MCF 10A (cell line): Measurements from ENCODE around the gene DYNLL2. TPM values are rescaled to one million over a fixed set of nuclear protein-coding genes. Genes with fewer than 3 reads are reported as not detected.

ENCODE experiments used
- BruUV-seq: library from RNA; stranded (reverse); fragments of 400-500 nt; replicated peaks from 2 replicates; lab custom pipeline; 2021; lab: Mats Ljungman, UMichigan
- CTCF ChIA-PET: fragments of 300-600 bp; sonication (Branson Sonifier 250); formaldehyde crosslinking; extraction: SDS; loops from one replicate; lab custom pipeline; 2021; ENCODE audit warnings: antibody characterized with exemption, inconsistent platforms; lab: Yijun Ruan, JAX
- POLR2A ChIA-PET: fragments of 300-600, 350-650 bp; sonication (Branson Sonifier 250); formaldehyde crosslinking; extraction: SDS; loops from one replicate; lab custom pipeline; 2020; ENCODE audit warnings: antibody characterized with exemption, inconsistent platforms; lab: Yijun Ruan, JAX
- DNase-seq: peaks from one replicate; pipeline ENCODE4 v3.0.0-alpha.2; 2018; ENCODE audit not compliant: unreplicated experiment
- H3K27ac Mint-ChIP-seq: one replicate; pipeline ENCODE4 v1.8.0; 2022; ENCODE audit warnings: mild to moderate bottlenecking, low read depth, mixed read lengths; ENCODE audit not compliant: unreplicated experiment
- H3K27me3 Mint-ChIP-seq: one replicate; pipeline ENCODE4 v1.8.0; 2022; ENCODE audit warnings: mixed read lengths; ENCODE audit not compliant: insufficient read depth, unreplicated experiment
- H3K36me3 Mint-ChIP-seq: one replicate; pipeline ENCODE4 v1.8.0; 2022; ENCODE audit warnings: mild to moderate bottlenecking, moderate library complexity, mixed read lengths; ENCODE audit not compliant: insufficient read depth, unreplicated experiment
- H3K4me1 Mint-ChIP-seq: one replicate; pipeline ENCODE4 v1.8.0; 2022; ENCODE audit warnings: mixed read lengths; ENCODE audit not compliant: insufficient read depth, unreplicated experiment
- H3K4me3 Mint-ChIP-seq: one replicate; pipeline ENCODE4 v1.8.0; 2022; ENCODE audit warnings: mild to moderate bottlenecking, moderate library complexity, mixed read lengths; ENCODE audit not compliant: unreplicated experiment
- H3K9me3 Mint-ChIP-seq: one replicate; pipeline ENCODE4 v1.8.0; 2022; ENCODE audit warnings: mixed read lengths; ENCODE audit not compliant: unreplicated experiment
- intact Hi-C: fragments of 100-400 bp; cut with micrococcal nuclease; formaldehyde crosslinking; loops from 2 replicates; pipeline ENCODE4 v1.14.1; 2022
- total RNA-seq: library from RNA; stranded (reverse); gene quantifications from 2 replicates; pipeline ENCODE4 v1.2.3, GENCODE V29; 2022
- TF ChIP-seq, protein P1 (sequence below): fragments of 200-600 bp; IDR thresholded peaks from one replicate; pipeline ENCODE4 v1.8.0; 2022; ENCODE audit warnings: antibody characterized with exemption, mild to moderate bottlenecking; ENCODE audit not compliant: unreplicated experiment

The DYNLL2 gene
- total RNA-seq, 1 experiment from 2014 or later, result 15.5 TPM

DNA sequence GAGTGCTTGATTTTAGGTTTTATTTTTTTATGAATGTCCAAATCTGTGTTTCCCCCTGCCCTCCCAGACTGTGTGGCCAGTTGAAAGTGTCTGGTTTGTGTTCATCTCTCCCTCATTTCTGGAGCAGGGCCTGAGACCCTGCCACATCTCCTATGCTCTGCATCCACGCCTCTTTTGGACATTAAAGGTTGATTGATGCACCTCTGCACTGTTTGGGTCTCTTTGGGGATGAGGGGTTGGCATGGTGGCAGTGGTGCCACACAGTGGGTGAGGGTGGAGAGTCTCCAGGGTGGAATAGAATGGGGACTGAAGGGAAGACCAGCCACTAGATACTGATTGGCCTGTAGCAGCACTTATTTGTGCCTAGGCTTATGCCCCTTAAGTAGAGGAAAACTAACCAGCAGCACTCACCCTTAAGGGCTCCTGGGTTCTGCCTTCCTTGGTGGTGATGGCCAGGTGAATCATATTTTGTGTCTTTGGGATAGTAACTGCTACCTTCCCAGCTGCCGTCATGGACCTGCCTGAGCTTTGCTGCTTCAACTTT lies 7.9 kb downstream of the DYNLL2 start:
- Mint-ChIP-seq H3K4me1 (peaks cover 48% of the 10 kb centered on the region), H3K36me3 (peaks cover 75% of the 10 kb centered on the region), H3K27me3 (no peaks in the 10 kb centered on the region), H3K27ac (no peak overlapping the region), H3K4me3 (no peak overlapping the region), H3K9me3 (no peaks in the 10 kb centered on the region)
- TF ChIP-seq, protein P1, sequence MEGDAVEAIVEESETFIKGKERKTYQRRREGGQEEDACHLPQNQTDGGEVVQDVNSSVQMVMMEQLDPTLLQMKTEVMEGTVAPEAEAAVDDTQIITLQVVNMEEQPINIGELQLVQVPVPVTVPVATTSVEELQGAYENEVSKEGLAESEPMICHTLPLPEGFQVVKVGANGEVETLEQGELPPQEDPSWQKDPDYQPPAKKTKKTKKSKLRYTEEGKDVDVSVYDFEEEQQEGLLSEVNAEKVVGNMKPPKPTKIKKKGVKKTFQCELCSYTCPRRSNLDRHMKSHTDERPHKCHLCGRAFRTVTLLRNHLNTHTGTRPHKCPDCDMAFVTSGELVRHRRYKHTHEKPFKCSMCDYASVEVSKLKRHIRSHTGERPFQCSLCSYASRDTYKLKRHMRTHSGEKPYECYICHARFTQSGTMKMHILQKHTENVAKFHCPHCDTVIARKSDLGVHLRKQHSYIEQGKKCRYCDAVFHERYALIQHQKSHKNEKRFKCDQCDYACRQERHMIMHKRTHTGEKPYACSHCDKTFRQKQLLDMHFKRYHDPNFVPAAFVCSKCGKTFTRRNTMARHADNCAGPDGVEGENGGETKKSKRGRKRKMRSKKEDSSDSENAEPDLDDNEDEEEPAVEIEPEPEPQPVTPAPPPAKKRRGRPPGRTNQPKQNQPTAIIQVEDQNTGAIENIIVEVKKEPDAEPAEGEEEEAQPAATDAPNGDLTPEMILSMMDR, result no peak
- ChIA-PET CTCF (no interaction called here), POLR2A (interaction anchor here (0.6 to 1.9 kb wide), 2 partner anchors 9 to 10 kb away, joined by 3 to 5 read pairs; no protein-coding TSS in a partner anchor)
- no peak for DNase-seq
- no TSS peak for BruUV-seq
- intact Hi-C loops, result no loop called here

DNA sequence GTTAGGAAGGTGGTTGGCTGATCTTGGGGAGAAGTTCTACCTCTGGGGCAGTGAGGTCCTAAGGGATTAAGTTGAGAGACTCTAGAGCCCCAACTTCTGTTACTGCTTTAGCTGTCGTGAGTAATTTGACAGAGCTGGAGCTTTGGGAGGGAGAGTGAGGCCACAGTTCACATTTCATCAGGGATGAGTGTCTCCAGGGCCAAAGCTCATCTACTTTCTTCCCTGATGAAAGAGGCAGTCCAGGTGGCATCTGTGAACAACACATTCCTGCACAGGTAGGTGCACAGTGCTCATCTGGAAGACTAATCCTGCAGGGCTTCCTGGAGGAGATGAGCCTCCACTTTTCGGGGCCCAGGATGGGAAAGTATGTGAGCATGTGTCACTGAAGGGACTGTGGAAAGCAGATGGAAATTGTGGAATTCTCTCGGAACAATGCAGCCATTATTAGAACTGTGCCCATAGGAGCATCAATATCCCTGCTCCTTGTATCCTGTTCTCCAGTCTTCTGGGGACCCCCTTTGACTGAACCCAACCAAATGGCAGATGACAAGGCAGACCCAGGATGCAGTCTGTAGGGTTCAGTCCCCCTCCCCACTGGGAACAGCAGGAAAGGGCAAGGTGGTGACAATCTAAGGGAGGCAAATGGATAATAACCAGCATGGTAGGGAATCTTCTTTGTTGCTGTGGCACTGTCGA lies 9.0 kb downstream of the DYNLL2 start:
- Mint-ChIP-seq H3K36me3 (peaks cover 66% of the 10 kb centered on the region), H3K27me3 (no peaks in the 10 kb centered on the region), H3K4me3 (no peak overlapping the region), H3K9me3 (no peaks in the 10 kb centered on the region), H3K27ac (peak overlapping the region; percentile 60), H3K4me1 (peaks cover 38% of the 10 kb centered on the region)
- DNase-seq, result no peak
- intact Hi-C loops, result no loop called here
- ChIA-PET CTCF (no interaction called here), POLR2A (interaction anchor here (1.1 to 1.9 kb wide), 2 partner anchors 9 to 85 kb away, joined by 3 to 5 read pairs; partner anchors contain the start of gene SRSF1)
- no TSS peak for BruUV-seq
- TF ChIP-seq, protein P1, result no peak

DNA sequence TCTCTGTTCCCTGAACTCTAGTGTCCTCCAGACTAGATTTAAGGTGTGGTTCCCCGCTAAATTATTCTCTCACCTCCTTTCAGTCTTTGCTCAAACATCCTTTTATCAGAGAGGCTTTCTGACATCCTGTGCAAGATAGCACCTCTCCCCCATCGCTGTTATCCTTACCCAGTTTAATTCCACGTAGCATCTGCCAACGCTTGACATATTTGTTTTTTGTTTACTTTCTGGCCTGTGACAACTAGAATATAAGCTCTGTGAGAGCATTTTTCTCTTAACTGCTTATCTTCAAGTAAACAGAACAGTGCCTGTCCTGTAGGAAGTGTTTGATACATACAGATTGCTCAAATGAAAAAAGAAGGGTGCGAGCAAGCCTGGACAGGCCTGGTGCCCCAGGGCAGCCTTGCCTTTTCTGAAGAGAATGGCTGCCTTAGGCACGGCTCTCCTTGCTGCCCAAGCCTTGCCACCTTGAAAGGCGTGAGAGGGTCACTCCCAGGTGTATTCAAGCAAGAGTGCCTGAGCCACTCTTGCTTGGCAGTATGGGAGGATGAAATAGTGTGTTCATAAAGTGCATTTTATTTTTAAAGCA lies 9.7 kb downstream of the DYNLL2 start:
- no TSS peak for BruUV-seq
- peaks cover 35% of the 10 kb centered on the region for H3K4me1 Mint-ChIP-seq
- peak; percentile 16 for DNase-seq
- POLR2A ChIA-PET, result interaction anchor here (1.1 kb wide), 1 partner anchor 85 kb away, joined by 3 read pairs; the partner anchor contains the start of gene SRSF1
- no peak overlapping the region for H3K4me3 Mint-ChIP-seq
- no peaks in the 10 kb centered on the region for H3K9me3 Mint-ChIP-seq
- intact Hi-C loops, result no loop called here
- TF ChIP-seq, protein P1, result no peak
- H3K27me3 Mint-ChIP-seq, result no peaks in the 10 kb centered on the region
- H3K36me3 Mint-ChIP-seq, result peaks cover 60% of the 10 kb centered on the region
- CTCF ChIA-PET, result no interaction called here
- H3K27ac Mint-ChIP-seq, result peak overlapping the region; percentile 60

DNA sequence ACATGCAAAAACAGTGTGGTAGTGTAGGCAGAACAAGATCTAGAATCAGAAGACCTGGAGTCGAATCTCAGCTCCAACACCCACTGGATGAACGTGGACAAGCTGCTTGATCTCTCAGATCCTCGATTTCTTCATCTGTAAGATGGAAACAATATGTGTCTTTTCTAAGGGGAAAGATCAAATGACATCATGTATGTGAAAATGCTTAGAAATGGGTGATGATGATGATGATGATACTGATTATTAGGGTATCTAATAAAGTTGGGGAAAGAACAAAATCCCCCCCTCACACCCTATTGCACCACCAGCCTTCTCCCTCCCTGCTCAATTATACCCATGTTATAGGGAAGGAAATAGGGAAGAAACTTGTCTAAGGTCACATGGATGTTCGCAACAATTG lies 10.9 kb downstream of the DYNLL2 start:
- H3K4me3 Mint-ChIP-seq, result no peak overlapping the region
- no TSS peak for BruUV-seq
- no peak for DNase-seq
- H3K4me1 Mint-ChIP-seq, result peaks cover 26% of the 10 kb centered on the region
- H3K27me3 Mint-ChIP-seq, result no peaks in the 10 kb centered on the region
- H3K9me3 Mint-ChIP-seq, result no peaks in the 10 kb centered on the region
- intact Hi-C loops, result no loop called here
- H3K27ac Mint-ChIP-seq, result no peak overlapping the region
- TF ChIP-seq, protein P1, result no peak
- peaks cover 54% of the 10 kb centered on the region for H3K36me3 Mint-ChIP-seq
- CTCF ChIA-PET, result no interaction called here
- POLR2A ChIA-PET, result no interaction called here
